ENCODE results near the gene FGF22. TPM values are rescaled to one million over a fixed set of nuclear protein-coding genes. Genes with fewer than 3 reads are reported as not detected.

FGF22 gene
- total and polyA plus RNA-seq, 2 of the 8 experiments (the other 6 are each of a cell fraction or from before 2014, with no cell fraction given), result 0.44 to 1.7 TPM

- Histone ChIP-seq H3K79me2 (ENCODE audit: control insufficient read depth in 1 of 2, insufficient read depth in 2 of 2, low read length in 2 of 2) (peaks cover 63 to 85% of the 10 kb centered on the region in 2 experiments), H4K5ac (ENCODE audit: insufficient read length, low read depth, low read length) (no peak overlapping the region), H3K14ac (ENCODE audit: insufficient read length) (no peak overlapping the region), H3K18ac (ENCODE audit: extremely low read depth, low read length) (no peak overlapping the region), H3K79me1 (ENCODE audit: low read depth, low read length) (peaks cover 12% of the 10 kb centered on the region), H3K9ac (replicated peaks in 1 of 4; ENCODE audit: extremely low read depth in 1 of 4, low read depth in 3 of 4, low read length in 3 of 4) (no peak overlapping the region; a peak in 1 of 7 replicates), H3K56ac (replicated peaks; ENCODE audit: insufficient read length, low read depth, low read length) (no peak overlapping the region), H3K27ac (ENCODE audit: low read depth, low read length) (no peak overlapping the region), H3K4me3 (ENCODE audit: extremely low read depth in 1 of 4, insufficient read depth in 2 of 4, low read depth in 3 of 4, low read length in 4 of 4) (no peak overlapping the region), H3K36me3 (ENCODE audit: control insufficient read depth in 2 of 4, insufficient read depth in 4 of 4, low read length in 3 of 4) (peaks cover 0 to 6% (median 0%) of the 10 kb centered on the region in 4 experiments; a peak in 3 of 8 replicates), H3K9me3 (ENCODE audit: insufficient read depth in 2 of 2, low read depth in 1 of 2, low read length in 1 of 2) (peaks cover 5 to 6% of the 10 kb centered on the region in 2 experiments; a peak in 2 of 4 replicates), H3K4me1 (replicated peaks in 1 of 4; ENCODE audit: control insufficient read depth in 3 of 4, insufficient read depth in 4 of 4, low read length in 3 of 4) (peaks cover 0 to 11% (median 5%) of the 10 kb centered on the region in 4 experiments; a peak in 5 of 7 replicates), H3K23me2 (ENCODE audit: low read depth, low read length) (peaks cover 3% of the 10 kb centered on the region; the same call in 1 of the 2 replicates), H2BK15ac (ENCODE audit: low read length) (no peak overlapping the region), H2BK5ac (ENCODE audit: low read depth, low read length) (no peak overlapping the region; the same call in 1 of the 2 replicates), H2BK20ac (ENCODE audit: low read length) (no peak overlapping the region), H4K20me1 (replicated peaks in 1 of 2; ENCODE audit: control insufficient read depth in 1 of 2, insufficient read depth in 2 of 2, low read length in 2 of 2) (peaks cover 45 to 50% of the 10 kb centered on the region in 2 experiments), H2BK12ac (ENCODE audit: low read depth, low read length) (no peak overlapping the region), H2BK120ac (replicated peaks; ENCODE audit: low read depth, low read length) (no peak overlapping the region), H2AK5ac (ENCODE audit: low read depth, low read length) (no peak overlapping the region), H3K4me2 (ENCODE audit: insufficient read depth in 1 of 2, low read depth in 2 of 2, low read length in 2 of 2) (no peak overlapping the region; a peak in 1 of 4 replicates), H2AFZ (ENCODE audit: low read length) (no peak overlapping the region), H4K91ac (replicated peaks; ENCODE audit: insufficient read length, low read length) (no peak overlapping the region), H3K27me3 (replicated peaks in 1 of 4; ENCODE audit: control insufficient read depth in 3 of 4, extremely low read depth in 1 of 4, insufficient read depth in 3 of 4, low read length in 3 of 4) (no peaks in the 10 kb centered on the region), H4K8ac (ENCODE audit: extremely low read depth, insufficient read depth, low read length) (peak overlapping the region; percentile 43; the same call in 1 of the 2 replicates), H3K4ac (replicated peaks; ENCODE audit: insufficient read length, low read depth, low read length) (no peak overlapping the region), H3K23ac (ENCODE audit: insufficient read length) (no peak overlapping the region)
- POLR2A ChIA-PET (ENCODE audit: partially characterized antibody), result interaction anchor here (0.8 to 1.0 kb wide), 2 partner anchors 27 to 370 kb away, joined by 4 read pairs; no protein-coding TSS in a partner anchor
- CTCF ChIA-PET (ENCODE audit: partially characterized antibody), result interaction anchor here (0.9 to 1.1 kb wide), 2 partner anchors 11 to 94 kb away, joined by 3 to 4 read pairs; no protein-coding TSS in a partner anchor
- DNase-seq (ENCODE audit: low read depth in 1 of 2, low spot score in 2 of 2) (no peak), FAIRE-seq (no peak)
- 91% methylated on average over 47 of the region's 50 CpGs; no CpG with 5 or more reads in 1 of the 2 experiments for WGBS, 2 experiments (ENCODE audit: extremely low coverage in 1 of 2, insufficient coverage in 1 of 2, insufficient read length in 1 of 2, insufficient replicate concordance in 2 of 2, low coverage in 1 of 2, low lambda C conversion rate in 2 of 2, missing lambda C conversion rate in 1 of 2)
- TF ChIP-seq CBX5 (IDR thresholded peaks at IDR 0.05; ENCODE audit: low read depth, low read length) (no peak), GTF2F1 (IDR thresholded peaks at IDR 0.05; ENCODE audit: borderline replicate concordance, low read depth, low read length) (no peak), CTCF (IDR thresholded peaks at IDR 0.05; ENCODE audit: control extremely low read depth in 1 of 3, insufficient read depth in 1 of 3, low read depth in 1 of 3, low read length in 3 of 3) (no peak), CHD2 (IDR thresholded peaks at IDR 0.05; ENCODE audit: low read length) (no peak), SIRT6 (IDR thresholded peaks at IDR 0.05; ENCODE audit: low read length) (no peak), TEAD4 (IDR thresholded peaks at IDR 0.05; ENCODE audit: low read depth, low read length) (no peak)
- TF ChIP-seq, protein P1, sequence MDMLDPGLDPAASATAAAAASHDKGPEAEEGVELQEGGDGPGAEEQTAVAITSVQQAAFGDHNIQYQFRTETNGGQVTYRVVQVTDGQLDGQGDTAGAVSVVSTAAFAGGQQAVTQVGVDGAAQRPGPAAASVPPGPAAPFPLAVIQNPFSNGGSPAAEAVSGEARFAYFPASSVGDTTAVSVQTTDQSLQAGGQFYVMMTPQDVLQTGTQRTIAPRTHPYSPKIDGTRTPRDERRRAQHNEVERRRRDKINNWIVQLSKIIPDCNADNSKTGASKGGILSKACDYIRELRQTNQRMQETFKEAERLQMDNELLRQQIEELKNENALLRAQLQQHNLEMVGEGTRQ (IDR thresholded peaks at IDR 0.05; ENCODE audit: low read length), result no peak
Observed at GRCh38 chr19:658916-659839, 19.5 kb downstream of the FGF22 start.
